Keratinocyte (primary cell): ENCODE measurements around the gene ISYNA1. TPM values are rescaled to one million over a fixed set of nuclear protein-coding genes. Genes with fewer than 3 reads are reported as not detected.

Experiments
- DNase-seq: peaks from one replicate; pipeline ENCODE4 v3.0.0-alpha.2; 2011; ENCODE audit warnings: low read depth, missing footprints, low spot score
- FAIRE-seq: peaks from 2 replicates; lab custom pipeline; 2011; peaks lifted over from hg19 to GRCh38; lab: Jason Lieb, UNC
- H2AFZ ChIP-seq: 2 replicates; pipeline ENCODE4 v1.6.0; 2012; ENCODE audit warnings: low read length, control low read depth, inconsistent platforms; ENCODE audit not compliant: control insufficient read depth
- H3K27ac ChIP-seq: 2 replicates; pipeline ENCODE4 v1.5.1; 2011; ENCODE audit warnings: low read length; ENCODE audit not compliant: control insufficient read depth, insufficient read depth
- H3K27me3 ChIP-seq: 3 replicates; pipeline ENCODE4 v1.6.0; 2011; ENCODE audit warnings: low read length; ENCODE audit not compliant: control insufficient read depth, insufficient read depth; ENCODE audit errors: extremely low read depth
- H3K36me3 ChIP-seq, 2 experiments: 2 replicates in 1 of 2; 3 replicates in 1 of 2; pipeline ENCODE4 v1.5.1; 2011; ENCODE audit warnings: low read length in 2 of 2, mild to moderate bottlenecking in 1 of 2; ENCODE audit not compliant: control insufficient read depth in 2 of 2, insufficient read depth in 2 of 2; ENCODE audit errors: extremely low read depth in 1 of 2
- H3K4me1 ChIP-seq: 3 replicates; pipeline ENCODE4 v1.5.1; 2011; ENCODE audit warnings: low read length; ENCODE audit not compliant: control insufficient read depth, insufficient read depth; ENCODE audit errors: extremely low read depth
- H3K4me2 ChIP-seq: 3 replicates; pipeline ENCODE4 v1.6.0; 2011; ENCODE audit warnings: low read depth, low read length; ENCODE audit not compliant: control insufficient read depth, insufficient read depth; ENCODE audit errors: extremely low read depth
- H3K4me3 ChIP-seq, 3 experiments: fragments of 200-600 bp in 1 of 3; sonication (generic) in 1 of 3; 2 replicates in 2 of 3; 3 replicates in 1 of 3; pipeline ENCODE4 v1.5.1; 2011 to 2016; ENCODE audit warnings: low read length in 3 of 3, mild to moderate bottlenecking in 3 of 3, control low read depth in 2 of 3, inconsistent platforms in 1 of 3, low read depth in 1 of 3, mixed read lengths in 1 of 3, mixed run types in 1 of 3, moderate library complexity in 1 of 3; ENCODE audit not compliant: control insufficient read depth in 2 of 3, insufficient read depth in 2 of 3; ENCODE audit errors: extremely low read depth in 1 of 3
- H3K79me2 ChIP-seq: 2 replicates; pipeline ENCODE4 v1.6.0; 2012; ENCODE audit warnings: low read length; ENCODE audit not compliant: control insufficient read depth, insufficient read depth
- H3K9ac ChIP-seq: 3 replicates; pipeline ENCODE4 v1.6.0; 2011; ENCODE audit warnings: low read length; ENCODE audit not compliant: control insufficient read depth, insufficient read depth; ENCODE audit errors: extremely low read depth
- H3K9me1 ChIP-seq: 3 replicates; pipeline ENCODE4 v1.6.0; 2011; ENCODE audit warnings: low read length; ENCODE audit not compliant: control insufficient read depth, insufficient read depth; ENCODE audit errors: extremely low read depth
- H3K9me3 ChIP-seq: 2 replicates; pipeline ENCODE4 v1.5.1; 2012; ENCODE audit warnings: low read depth, low read length; ENCODE audit not compliant: control insufficient read depth
- H4K20me1 ChIP-seq: 3 replicates; pipeline ENCODE4 v1.6.0; 2011; ENCODE audit warnings: low read length; ENCODE audit not compliant: control insufficient read depth, insufficient read depth; ENCODE audit errors: extremely low read depth
- EZH2 ChIP-seq: IDR thresholded peaks from one replicate; pipeline ENCODE4 v1.6.1; 2012; ENCODE audit warnings: inconsistent platforms, mild to moderate bottlenecking, low read length, moderate library complexity
- dilution Hi-C: fragments of 300-500 bp; cut with MboI; formaldehyde crosslinking; loops from one replicate; pipeline ENCODE4 v1.7.0; 2020; ENCODE audit warnings: low sequenced_read_pairs; ENCODE audit not compliant: extremely low pct_ligation_motif_present
- polyA plus RNA-seq, 5 experiments: library from polyadenylated mRNA; depleted of rRNA in 3 of 5; stranded (reverse) in 3 of 5; stranded (forward) in 1 of 5; unstranded in 1 of 5; fragments of >200 nt; gene quantifications; 1 replicate in 1 of 5; 2 replicates in 3 of 5; 3 replicates in 1 of 5; pipeline versions ENCODE4 v1.2.1 to v1.2.3, GENCODE V29; 2011 to 2012; ENCODE audit warnings: missing spikeins in 2 of 5, low read depth in 1 of 5, low replicate concordance in 1 of 5
- TF ChIP-seq, protein P1 (sequence below), 3 experiments: IDR thresholded peaks in 1 of 3; conservative IDR thresholded peaks in 1 of 3; optimal IDR thresholded peaks in 1 of 3; 2 replicates in 2 of 3; 3 replicates in 1 of 3; pipeline versions ENCODE3 to v1.5.1; 2011; ENCODE audit warnings: low read length in 3 of 3, mild to moderate bottlenecking in 3 of 3, moderate library complexity in 2 of 3, control low read depth in 1 of 3, inconsistent platforms in 1 of 3; ENCODE audit not compliant: insufficient read depth in 2 of 3; ENCODE audit errors: extremely low read depth in 1 of 3

Gene ISYNA1
- polyA plus RNA-seq, 1 donor (not counting 4 experiments of a cell fraction or from before 2014, with no cell fraction given), result 3.5 TPM

- Histone ChIP-seq H3K4me3 (no peak overlapping the region), H3K36me3 (peaks cover 3 to 5% of the 10 kb centered on the region in 2 experiments), H3K4me2 (peak overlapping the region; percentile 1), H3K27me3 (no peaks in the 10 kb centered on the region), H3K27ac (peak overlapping the region; percentile 21), H3K9me3 (no peaks in the 10 kb centered on the region), H3K9ac (no peak overlapping the region), H3K79me2 (peaks cover 92% of the 10 kb centered on the region), H3K9me1 (peaks cover 3% of the 10 kb centered on the region), H3K4me1 (peaks cover 28% of the 10 kb centered on the region), H4K20me1 (peaks cover 2% of the 10 kb centered on the region), H2AFZ (no peak overlapping the region)
- dilution Hi-C loops, result no loop called here
- TF ChIP-seq, protein P1, sequence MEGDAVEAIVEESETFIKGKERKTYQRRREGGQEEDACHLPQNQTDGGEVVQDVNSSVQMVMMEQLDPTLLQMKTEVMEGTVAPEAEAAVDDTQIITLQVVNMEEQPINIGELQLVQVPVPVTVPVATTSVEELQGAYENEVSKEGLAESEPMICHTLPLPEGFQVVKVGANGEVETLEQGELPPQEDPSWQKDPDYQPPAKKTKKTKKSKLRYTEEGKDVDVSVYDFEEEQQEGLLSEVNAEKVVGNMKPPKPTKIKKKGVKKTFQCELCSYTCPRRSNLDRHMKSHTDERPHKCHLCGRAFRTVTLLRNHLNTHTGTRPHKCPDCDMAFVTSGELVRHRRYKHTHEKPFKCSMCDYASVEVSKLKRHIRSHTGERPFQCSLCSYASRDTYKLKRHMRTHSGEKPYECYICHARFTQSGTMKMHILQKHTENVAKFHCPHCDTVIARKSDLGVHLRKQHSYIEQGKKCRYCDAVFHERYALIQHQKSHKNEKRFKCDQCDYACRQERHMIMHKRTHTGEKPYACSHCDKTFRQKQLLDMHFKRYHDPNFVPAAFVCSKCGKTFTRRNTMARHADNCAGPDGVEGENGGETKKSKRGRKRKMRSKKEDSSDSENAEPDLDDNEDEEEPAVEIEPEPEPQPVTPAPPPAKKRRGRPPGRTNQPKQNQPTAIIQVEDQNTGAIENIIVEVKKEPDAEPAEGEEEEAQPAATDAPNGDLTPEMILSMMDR (optimal IDR thresholded peaks at IDR 0.05 in 1 of 3, IDR thresholded peaks at IDR 0.05 in 1 of 3, conservative IDR thresholded peaks at IDR 0.05 in 1 of 3; ENCODE audit: extremely low read depth in 1 of 3, insufficient read depth in 2 of 3, low read length in 3 of 3), result no peak
- TF ChIP-seq EZH2, result no peak
- DNase-seq (no peak), FAIRE-seq (peak; percentile 76)
These were observed 40.8 kb upstream of the ISYNA1 start for GRCh38 chr19:18478545-18479311.

GRCh38 chr19:18477974-18478373, 40.0 kb upstream of the ISYNA1 start:
- H3K79me2 ChIP-seq, result peaks cover 92% of the 10 kb centered on the region
- TF ChIP-seq EZH2, result no peak
- TF ChIP-seq, protein P1 (optimal IDR thresholded peaks at IDR 0.05 in 1 of 3, IDR thresholded peaks at IDR 0.05 in 1 of 3, conservative IDR thresholded peaks at IDR 0.05 in 1 of 3; ENCODE audit: extremely low read depth in 1 of 3, insufficient read depth in 2 of 3, low read length in 3 of 3), result no peak
- H4K20me1 ChIP-seq, result peaks cover 7% of the 10 kb centered on the region
- no peak overlapping the region for H2AFZ ChIP-seq
- FAIRE-seq, result no peak
- H3K9me3 ChIP-seq, result no peaks in the 10 kb centered on the region
- peaks cover 28% of the 10 kb centered on the region for H3K4me1 ChIP-seq
- H3K9me1 ChIP-seq, result no peaks in the 10 kb centered on the region
- no peak overlapping the region for H3K4me2 ChIP-seq
- no peaks in the 10 kb centered on the region for H3K27me3 ChIP-seq
- no peak overlapping the region for H3K27ac ChIP-seq
- H3K4me3 ChIP-seq, result no peak overlapping the region
- dilution Hi-C loops, result no loop called here
- peaks cover 4 to 5% of the 10 kb centered on the region in 2 experiments for H3K36me3 ChIP-seq
- H3K9ac ChIP-seq, result no peak overlapping the region
- no peak for DNase-seq
